Bronchial epithelial cell (primary cell): ENCODE measurements around the gene EVPLL. TPM values are rescaled to one million over a fixed set of nuclear protein-coding genes. Genes with fewer than 3 reads are reported as not detected.

Experiments
- DNase-seq: peaks from one replicate; pipeline ENCODE4 v3.0.0-alpha.2; 2010; ENCODE audit warnings: low read depth
- FAIRE-seq: peaks from 2 replicates; lab custom pipeline; 2011; peaks lifted over from hg19 to GRCh38; lab: Jason Lieb, UNC
- H3K27me3 ChIP-seq: 2 replicates; pipeline ENCODE4 v1.5.1; 2011; ENCODE audit warnings: low read length; ENCODE audit not compliant: control insufficient read depth, insufficient read depth
- H3K36me3 ChIP-seq: 2 replicates; pipeline ENCODE4 v1.5.1; 2011; ENCODE audit warnings: low read length; ENCODE audit not compliant: control insufficient read depth, insufficient read depth
- H3K4me3 ChIP-seq: 2 replicates; pipeline ENCODE4 v1.5.1; 2011; ENCODE audit warnings: mild to moderate bottlenecking, low read depth, low read length, control low read depth
- total RNA-seq: library from RNA; depleted of rRNA; stranded (reverse); fragments of >200 nt; gene quantifications from 2 replicates; pipeline ENCODE4 v1.2.1, GENCODE V29; 2014
- TF ChIP-seq, protein P1 (sequence below): IDR thresholded peaks from 2 replicates; pipeline ENCODE4 v1.5.1; 2011; ENCODE audit warnings: mild to moderate bottlenecking, moderate library complexity, low read length, control low read depth, inconsistent platforms; ENCODE audit not compliant: insufficient read depth, severe bottlenecking

EVPLL gene
- total RNA-seq, 1 donor from 2014 or later = 10.3 TPM

DNA sequence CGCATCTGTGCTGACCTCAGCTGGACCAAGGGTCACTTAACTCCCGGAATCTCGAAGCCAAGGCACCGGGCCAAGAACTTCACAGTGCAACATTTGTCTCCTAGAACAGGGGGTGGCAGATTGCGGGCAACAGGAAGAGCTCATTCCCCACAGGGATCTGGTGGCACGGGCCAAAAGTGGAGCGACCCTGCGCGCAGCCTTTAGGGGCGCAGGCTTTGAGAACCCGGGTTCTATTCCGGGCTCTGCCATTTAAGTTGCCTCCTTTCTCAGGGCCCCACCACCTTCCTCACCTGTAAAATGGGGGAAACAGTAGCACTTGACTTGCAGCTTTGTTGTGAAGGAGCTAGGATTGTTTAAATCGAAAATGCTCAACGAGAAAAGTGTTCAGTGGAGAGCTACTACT is 14.9 kb upstream of the EVPLL start:
- Histone ChIP-seq H3K27me3 (no peaks in the 10 kb centered on the region), H3K4me3 (peak overlapping the region; percentile 87), H3K36me3 (no peaks in the 10 kb centered on the region)
- TF ChIP-seq, protein P1, sequence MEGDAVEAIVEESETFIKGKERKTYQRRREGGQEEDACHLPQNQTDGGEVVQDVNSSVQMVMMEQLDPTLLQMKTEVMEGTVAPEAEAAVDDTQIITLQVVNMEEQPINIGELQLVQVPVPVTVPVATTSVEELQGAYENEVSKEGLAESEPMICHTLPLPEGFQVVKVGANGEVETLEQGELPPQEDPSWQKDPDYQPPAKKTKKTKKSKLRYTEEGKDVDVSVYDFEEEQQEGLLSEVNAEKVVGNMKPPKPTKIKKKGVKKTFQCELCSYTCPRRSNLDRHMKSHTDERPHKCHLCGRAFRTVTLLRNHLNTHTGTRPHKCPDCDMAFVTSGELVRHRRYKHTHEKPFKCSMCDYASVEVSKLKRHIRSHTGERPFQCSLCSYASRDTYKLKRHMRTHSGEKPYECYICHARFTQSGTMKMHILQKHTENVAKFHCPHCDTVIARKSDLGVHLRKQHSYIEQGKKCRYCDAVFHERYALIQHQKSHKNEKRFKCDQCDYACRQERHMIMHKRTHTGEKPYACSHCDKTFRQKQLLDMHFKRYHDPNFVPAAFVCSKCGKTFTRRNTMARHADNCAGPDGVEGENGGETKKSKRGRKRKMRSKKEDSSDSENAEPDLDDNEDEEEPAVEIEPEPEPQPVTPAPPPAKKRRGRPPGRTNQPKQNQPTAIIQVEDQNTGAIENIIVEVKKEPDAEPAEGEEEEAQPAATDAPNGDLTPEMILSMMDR = no peak
- DNase-seq (peak; percentile 15), FAIRE-seq (no peak)

- DNase-seq = peak; percentile 81
- H3K36me3 ChIP-seq = no peaks in the 10 kb centered on the region
- no peak for FAIRE-seq
- no peaks in the 10 kb centered on the region for H3K27me3 ChIP-seq
- peak within 1 kb of the TSS; percentile 87 for H3K4me3 ChIP-seq
- TF ChIP-seq, protein P1 = no peak
These were observed 14.2 kb upstream of the EVPLL start, which contains the start of gene SHMT1 for GRCh38 chr17:18363101-18364049. Gene SHMT1 (minus strand): TSS chr17:18363550. CDS start chr17:18355981, 7,569 bp downstream.

DNA sequence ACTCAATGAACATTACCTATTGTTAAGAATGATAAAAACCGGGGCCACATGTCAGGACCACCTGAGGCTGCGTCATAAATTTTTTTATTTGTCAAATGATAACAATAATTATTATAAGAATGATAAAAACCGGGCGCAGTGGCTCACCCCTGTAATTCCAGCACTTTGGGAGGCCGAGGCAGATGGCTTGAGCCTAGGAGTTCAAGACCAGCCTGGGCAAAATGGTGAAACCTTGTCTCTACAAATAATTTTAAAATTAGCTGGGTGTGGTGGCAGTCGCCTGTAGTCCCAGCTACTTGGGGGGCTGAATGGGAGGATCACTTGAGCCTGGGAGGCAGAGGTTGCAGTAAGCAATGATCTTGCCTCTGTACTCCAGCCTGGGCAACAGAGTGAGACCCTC is 13.4 kb upstream of the EVPLL start:
- DNase-seq = no peak
- no peak for FAIRE-seq
- TF ChIP-seq, protein P1 = no peak
- Histone ChIP-seq H3K27me3 (no peaks in the 10 kb centered on the region), H3K36me3 (no peaks in the 10 kb centered on the region), H3K4me3 (no peak overlapping the region)

GRCh38 chr17:18368946-18369345 is 8.6 kb upstream of the EVPLL start:
- Histone ChIP-seq H3K27me3 (no peaks in the 10 kb centered on the region), H3K36me3 (no peaks in the 10 kb centered on the region), H3K4me3 (no peak overlapping the region)
- DNase-seq = peak; percentile 39
- no peak for FAIRE-seq
- TF ChIP-seq, protein P1 = no peak

DNA sequence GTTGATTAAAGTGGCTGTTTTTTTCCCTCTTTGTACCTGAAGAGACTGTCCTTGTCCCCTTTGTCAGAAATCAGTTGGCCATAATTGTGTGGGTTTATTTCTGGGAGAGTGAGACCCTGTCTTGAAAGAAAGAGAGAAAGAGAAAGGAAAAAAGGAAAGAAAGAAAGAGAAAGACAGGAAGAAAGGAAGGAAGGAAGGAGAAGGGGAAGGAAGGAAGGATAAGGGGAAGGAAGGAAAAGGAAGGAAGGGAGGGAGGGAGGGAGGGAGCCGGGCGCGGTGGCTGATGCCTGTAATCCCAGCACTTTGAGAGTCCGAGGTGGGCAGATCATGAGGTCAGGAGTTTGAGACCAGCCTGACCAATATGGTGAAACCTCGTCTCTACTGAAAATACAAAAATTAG is 6.8 kb upstream of the EVPLL start:
- Histone ChIP-seq H3K4me3 (no peak overlapping the region), H3K36me3 (no peaks in the 10 kb centered on the region), H3K27me3 (no peaks in the 10 kb centered on the region)
- TF ChIP-seq, protein P1 = no peak
- DNase-seq (no peak), FAIRE-seq (no peak)
